Measurements from ENCODE around the gene GDAP1L1.

DNA sequence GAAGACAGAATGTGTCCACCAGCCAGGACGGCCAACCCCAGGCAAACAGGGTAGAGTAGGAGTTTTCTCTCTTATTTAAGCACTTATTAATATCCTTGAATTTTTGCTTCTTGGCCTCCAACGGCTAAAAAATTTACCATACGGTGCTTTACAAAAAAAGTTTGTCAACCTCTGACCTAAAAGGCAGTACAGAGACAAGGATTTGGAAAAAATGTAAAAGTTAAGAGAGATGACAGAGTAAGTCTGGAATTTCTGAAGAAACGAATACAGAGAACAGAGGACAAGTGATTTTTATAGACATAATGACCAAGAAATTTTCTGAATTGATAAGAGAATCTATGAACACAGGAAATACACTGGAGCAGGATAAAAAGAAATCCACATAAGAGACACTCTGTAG, 46.7 kb upstream of the GDAP1L1 start:
- TF ChIP-seq, protein P1, sequence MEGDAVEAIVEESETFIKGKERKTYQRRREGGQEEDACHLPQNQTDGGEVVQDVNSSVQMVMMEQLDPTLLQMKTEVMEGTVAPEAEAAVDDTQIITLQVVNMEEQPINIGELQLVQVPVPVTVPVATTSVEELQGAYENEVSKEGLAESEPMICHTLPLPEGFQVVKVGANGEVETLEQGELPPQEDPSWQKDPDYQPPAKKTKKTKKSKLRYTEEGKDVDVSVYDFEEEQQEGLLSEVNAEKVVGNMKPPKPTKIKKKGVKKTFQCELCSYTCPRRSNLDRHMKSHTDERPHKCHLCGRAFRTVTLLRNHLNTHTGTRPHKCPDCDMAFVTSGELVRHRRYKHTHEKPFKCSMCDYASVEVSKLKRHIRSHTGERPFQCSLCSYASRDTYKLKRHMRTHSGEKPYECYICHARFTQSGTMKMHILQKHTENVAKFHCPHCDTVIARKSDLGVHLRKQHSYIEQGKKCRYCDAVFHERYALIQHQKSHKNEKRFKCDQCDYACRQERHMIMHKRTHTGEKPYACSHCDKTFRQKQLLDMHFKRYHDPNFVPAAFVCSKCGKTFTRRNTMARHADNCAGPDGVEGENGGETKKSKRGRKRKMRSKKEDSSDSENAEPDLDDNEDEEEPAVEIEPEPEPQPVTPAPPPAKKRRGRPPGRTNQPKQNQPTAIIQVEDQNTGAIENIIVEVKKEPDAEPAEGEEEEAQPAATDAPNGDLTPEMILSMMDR (IDR thresholded peaks at IDR 0.05) = no peak
- TF ChIP-seq POLR2A (IDR thresholded peaks at IDR 0.05) = no peak

All from body of pancreas (tissue), 4 donors.